Measurements from ENCODE around the gene MAEA. TPM values are rescaled to one million over a fixed set of nuclear protein-coding genes. Genes with fewer than 3 reads are reported as not detected.

Gene MAEA
- total RNA-seq, 1 donor from 2014 or later = 61.3 TPM

- peaks cover 23% of the 10 kb centered on the region for H3K4me1 Mint-ChIP-seq
- H3K27ac Mint-ChIP-seq = no peak overlapping the region
- intact Hi-C loops (cut with micrococcal nuclease) = no loop called here
- no peak for DNase-seq
- H3K4me3 Mint-ChIP-seq = no peak overlapping the region
- H3K9me3 Mint-ChIP-seq = no peaks in the 10 kb centered on the region
- H3K27me3 Mint-ChIP-seq = no peaks in the 10 kb centered on the region
- peaks cover 35% of the 10 kb centered on the region for H3K36me3 Mint-ChIP-seq (ENCODE audit: low read depth)
Observed at GRCh38 chr4:1342003-1342402, 52.3 kb downstream of the MAEA start.

- peaks cover 17% of the 10 kb centered on the region for H3K36me3 Mint-ChIP-seq (ENCODE audit: low read depth)
- H3K4me3 Mint-ChIP-seq = peak overlapping the region; percentile 98
- H3K27ac Mint-ChIP-seq = peak overlapping the region; percentile 55
- intact Hi-C loops (cut with micrococcal nuclease) = loop anchor here (5.0 kb wide), 4 partner anchors 37 to 1728 kb away; partner anchors contain the start of genes FGFRL1, HTT and HTT-AS
- peaks cover 24% of the 10 kb centered on the region for H3K4me1 Mint-ChIP-seq
- no peak for DNase-seq
- no peaks in the 10 kb centered on the region for H3K9me3 Mint-ChIP-seq
- H3K27me3 Mint-ChIP-seq = no peaks in the 10 kb centered on the region
Observed at GRCh38 chr4:1344696-1345095, 55.0 kb downstream of the MAEA start.

GRCh38 chr4:1345903-1346780 is 56.5 kb downstream of the MAEA start:
- intact Hi-C loops (cut with micrococcal nuclease) = loop anchor here (1.0 to 5.0 kb wide), 7 partner anchors 39 to 1726 kb away; partner anchors contain the start of genes CTBP1, FGFRL1, HTT and HTT-AS
- peaks cover 7% of the 10 kb centered on the region for H3K36me3 Mint-ChIP-seq (ENCODE audit: low read depth)
- no peaks in the 10 kb centered on the region for H3K27me3 Mint-ChIP-seq
- no peaks in the 10 kb centered on the region for H3K9me3 Mint-ChIP-seq
- H3K4me3 Mint-ChIP-seq = peak overlapping the region; percentile 98
- H3K27ac Mint-ChIP-seq = peak overlapping the region; percentile 91
- peak; percentile 87 for DNase-seq
- H3K4me1 Mint-ChIP-seq = peaks cover 32% of the 10 kb centered on the region

- intact Hi-C loops (cut with micrococcal nuclease) = loop anchor here (1.0 to 5.0 kb wide), 8 partner anchors 40 to 1725 kb away; partner anchors contain the start of genes CTBP1, FGFRL1, HTT and HTT-AS
- no peaks in the 10 kb centered on the region for H3K27me3 Mint-ChIP-seq
- H3K27ac Mint-ChIP-seq = peak within 1 kb of the TSS; percentile 94
- no peaks in the 10 kb centered on the region for H3K9me3 Mint-ChIP-seq
- peak; percentile 100 for DNase-seq
- H3K4me3 Mint-ChIP-seq = peak within 1 kb of the TSS; percentile 98
- H3K4me1 Mint-ChIP-seq = peaks cover 35% of the 10 kb centered on the region
- H3K36me3 Mint-ChIP-seq (ENCODE audit: low read depth) = peaks cover 10% of the 10 kb centered on the region
Observed at GRCh38 chr4:1346781-1347409, 57.2 kb downstream of the MAEA start, which contains the start of gene UVSSA. Gene UVSSA, plus strand, starts transcription at chr4:1347208. Its CDS starts 884 bp downstream, at chr4:1348092.

DNA sequence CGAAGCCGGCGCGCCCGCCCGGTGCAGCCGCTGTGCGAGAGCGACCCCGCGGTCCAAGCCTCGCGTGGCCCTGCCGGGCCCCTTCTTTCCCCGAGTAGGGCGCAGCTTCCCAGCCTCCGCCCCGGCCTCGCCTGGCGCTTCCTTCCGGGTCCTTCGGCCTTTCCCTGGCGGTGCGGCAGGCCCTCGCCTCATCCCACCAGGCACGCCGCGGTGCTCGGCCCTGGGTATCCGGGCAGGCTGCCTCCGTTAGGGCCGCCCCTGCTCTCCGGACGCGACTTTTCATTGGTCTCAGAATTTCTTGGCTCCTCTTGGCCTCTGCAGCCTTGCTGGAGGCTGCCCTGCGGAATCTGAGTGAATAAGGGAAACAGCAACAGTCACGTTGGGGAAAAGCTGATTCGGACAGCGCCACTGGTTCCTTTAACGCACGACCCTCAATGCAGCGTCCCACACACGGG is 57.7 kb downstream of the MAEA start:
- Mint-ChIP-seq H3K9me3 (no peaks in the 10 kb centered on the region), H3K27me3 (no peaks in the 10 kb centered on the region), H3K36me3 (ENCODE audit: low read depth) (peaks cover 13% of the 10 kb centered on the region), H3K4me1 (peaks cover 33% of the 10 kb centered on the region), H3K4me3 (peak overlapping the region; percentile 90), H3K27ac (peak overlapping the region; percentile 94)
- DNase-seq = peak; percentile 89
- intact Hi-C loops (cut with micrococcal nuclease) = loop anchor here (1.0 to 5.0 kb wide), 7 partner anchors 40 to 1725 kb away; partner anchors contain the start of genes FGFRL1, HTT, HTT-AS and MAEA

DNA sequence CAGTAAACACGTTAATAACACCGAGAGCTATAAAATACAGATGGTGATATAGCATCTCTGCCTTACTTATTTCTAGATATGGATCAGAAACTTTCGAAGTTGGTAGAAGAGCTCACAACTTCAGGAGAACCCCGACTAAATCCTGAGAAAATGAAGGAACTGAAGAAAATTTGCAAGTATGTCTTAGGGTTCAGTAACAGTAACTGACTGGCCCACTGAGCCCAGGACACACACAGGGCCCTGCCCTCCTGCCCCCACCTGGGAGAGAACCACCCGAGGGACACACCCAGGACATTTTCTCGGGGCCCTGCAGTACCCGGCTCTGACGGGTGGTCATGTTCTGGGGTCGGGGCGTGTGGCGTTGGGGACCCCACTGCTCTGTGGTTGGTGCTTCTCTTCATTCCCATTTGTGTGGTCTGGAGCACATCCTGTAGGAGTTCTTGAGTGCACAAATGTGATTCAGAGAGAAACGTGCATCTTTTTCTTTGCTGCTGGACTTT is 58.4 kb downstream of the MAEA start:
- no peaks in the 10 kb centered on the region for H3K27me3 Mint-ChIP-seq
- intact Hi-C loops (cut with micrococcal nuclease) = loop anchor here (5.0 kb wide), 4 partner anchors 41 to 1724 kb away; partner anchors contain the start of genes FGFRL1, HTT and HTT-AS
- peak overlapping the region; percentile 90 for H3K4me3 Mint-ChIP-seq
- peaks cover 33% of the 10 kb centered on the region for H3K4me1 Mint-ChIP-seq
- peak overlapping the region; percentile 94 for H3K27ac Mint-ChIP-seq
- DNase-seq = peak; percentile 62
- H3K36me3 Mint-ChIP-seq (ENCODE audit: low read depth) = peaks cover 13% of the 10 kb centered on the region
- H3K9me3 Mint-ChIP-seq = no peaks in the 10 kb centered on the region

- Mint-ChIP-seq H3K9me3 (no peaks in the 10 kb centered on the region), H3K4me3 (peak overlapping the region; percentile 90), H3K36me3 (ENCODE audit: low read depth) (peaks cover 13% of the 10 kb centered on the region), H3K27me3 (no peaks in the 10 kb centered on the region), H3K4me1 (peaks cover 33% of the 10 kb centered on the region), H3K27ac (no peak overlapping the region)
- intact Hi-C loops (cut with micrococcal nuclease) = loop anchor here (5.0 kb wide), 4 partner anchors 41 to 1724 kb away; partner anchors contain the start of genes FGFRL1, HTT and HTT-AS
- DNase-seq = no peak
Observed at GRCh38 chr4:1348746-1349145, 59.1 kb downstream of the MAEA start.

- Mint-ChIP-seq H3K4me1 (peaks cover 32% of the 10 kb centered on the region), H3K27ac (peak overlapping the region; percentile 34), H3K36me3 (ENCODE audit: low read depth) (peaks cover 13% of the 10 kb centered on the region), H3K27me3 (no peaks in the 10 kb centered on the region), H3K9me3 (no peaks in the 10 kb centered on the region), H3K4me3 (no peak overlapping the region)
- intact Hi-C loops (cut with micrococcal nuclease) = loop anchor here (5.0 kb wide), 4 partner anchors 42 to 1723 kb away; partner anchors contain the start of genes FGFRL1, HTT and HTT-AS
- no peak for DNase-seq
Observed at GRCh38 chr4:1349359-1350168, 59.9 kb downstream of the MAEA start.

GRCh38 chr4:1350169-1350520 is 60.5 kb downstream of the MAEA start:
- Mint-ChIP-seq H3K9me3 (no peaks in the 10 kb centered on the region), H3K4me1 (peaks cover 28% of the 10 kb centered on the region), H3K27me3 (no peaks in the 10 kb centered on the region), H3K36me3 (ENCODE audit: low read depth) (peaks cover 11% of the 10 kb centered on the region), H3K27ac (peak overlapping the region; percentile 34), H3K4me3 (no peak overlapping the region)
- DNase-seq = no peak
- intact Hi-C loops (cut with micrococcal nuclease) = no loop called here

DNA sequence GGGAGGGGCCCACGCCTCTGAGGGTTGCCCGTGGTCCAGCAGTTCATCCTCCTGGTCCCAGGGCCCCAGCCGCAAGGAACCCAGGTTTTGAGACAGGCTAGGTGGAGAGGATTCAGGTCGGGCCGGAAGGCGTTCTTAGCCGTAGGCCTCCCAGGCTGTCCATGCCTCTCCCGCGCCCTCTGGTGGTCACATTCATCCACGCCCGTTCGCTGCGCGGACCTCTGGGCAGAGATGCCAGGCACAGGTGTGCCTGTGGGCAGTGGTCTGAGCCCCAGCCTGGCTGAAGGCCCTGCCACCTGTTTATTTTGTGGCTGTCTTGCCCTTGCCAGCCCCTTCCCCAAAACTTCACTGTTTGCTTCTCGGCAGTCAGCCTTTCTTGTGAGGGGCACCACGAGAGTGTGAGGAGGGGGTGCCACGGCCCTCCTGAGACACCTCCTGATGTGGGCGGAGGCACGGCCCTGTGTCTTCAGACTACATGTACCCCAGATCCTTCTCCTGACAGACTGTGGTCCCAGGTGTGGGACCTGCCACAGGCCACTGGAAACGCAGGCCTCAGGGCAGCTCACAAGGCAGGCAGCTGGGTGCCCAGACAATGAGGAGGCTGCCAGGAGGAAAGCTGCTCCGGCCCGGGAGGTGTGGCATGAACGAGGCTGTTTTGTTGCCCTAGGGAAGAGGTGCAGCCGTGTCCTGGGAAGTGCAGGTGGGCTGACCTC is 62.3 kb downstream of the MAEA start:
- intact Hi-C loops (cut with micrococcal nuclease) = loop anchor here (1.0 kb wide), 2 partner anchors 185 to 222 kb away; no protein-coding TSS in a partner anchor
- DNase-seq = peak; percentile 97
- no peaks in the 10 kb centered on the region for H3K9me3 Mint-ChIP-seq
- peaks cover 11% of the 10 kb centered on the region for H3K36me3 Mint-ChIP-seq (ENCODE audit: low read depth)
- no peaks in the 10 kb centered on the region for H3K27me3 Mint-ChIP-seq
- H3K27ac Mint-ChIP-seq = peak overlapping the region; percentile 72
- peaks cover 22% of the 10 kb centered on the region for H3K4me1 Mint-ChIP-seq
- no peak overlapping the region for H3K4me3 Mint-ChIP-seq

DNA sequence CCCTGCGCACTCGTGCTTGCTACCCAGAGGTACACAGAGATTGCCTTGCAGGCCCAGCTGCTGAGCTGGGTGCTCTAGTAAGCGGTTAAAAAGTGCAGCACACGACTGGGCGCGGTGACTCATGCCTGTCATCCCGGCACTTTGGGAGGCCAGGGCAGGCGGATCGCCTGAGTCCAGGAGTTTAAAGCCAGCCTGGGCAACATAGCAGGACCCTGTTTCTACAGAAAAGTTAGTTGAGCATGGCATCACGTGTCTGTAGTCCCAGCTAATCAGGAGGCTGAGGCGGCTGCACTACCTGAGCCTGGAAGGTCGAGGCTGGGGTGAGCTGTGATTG is 62.8 kb downstream of the MAEA start:
- intact Hi-C loops (cut with micrococcal nuclease) = loop anchor here (1.0 kb wide), 1 partner anchor 222 kb away; no protein-coding TSS in a partner anchor
- no peaks in the 10 kb centered on the region for H3K27me3 Mint-ChIP-seq
- H3K9me3 Mint-ChIP-seq = no peaks in the 10 kb centered on the region
- no peak overlapping the region for H3K4me3 Mint-ChIP-seq
- no peak for DNase-seq
- H3K4me1 Mint-ChIP-seq = peaks cover 22% of the 10 kb centered on the region
- peaks cover 11% of the 10 kb centered on the region for H3K36me3 Mint-ChIP-seq (ENCODE audit: low read depth)
- no peak overlapping the region for H3K27ac Mint-ChIP-seq

DNA sequence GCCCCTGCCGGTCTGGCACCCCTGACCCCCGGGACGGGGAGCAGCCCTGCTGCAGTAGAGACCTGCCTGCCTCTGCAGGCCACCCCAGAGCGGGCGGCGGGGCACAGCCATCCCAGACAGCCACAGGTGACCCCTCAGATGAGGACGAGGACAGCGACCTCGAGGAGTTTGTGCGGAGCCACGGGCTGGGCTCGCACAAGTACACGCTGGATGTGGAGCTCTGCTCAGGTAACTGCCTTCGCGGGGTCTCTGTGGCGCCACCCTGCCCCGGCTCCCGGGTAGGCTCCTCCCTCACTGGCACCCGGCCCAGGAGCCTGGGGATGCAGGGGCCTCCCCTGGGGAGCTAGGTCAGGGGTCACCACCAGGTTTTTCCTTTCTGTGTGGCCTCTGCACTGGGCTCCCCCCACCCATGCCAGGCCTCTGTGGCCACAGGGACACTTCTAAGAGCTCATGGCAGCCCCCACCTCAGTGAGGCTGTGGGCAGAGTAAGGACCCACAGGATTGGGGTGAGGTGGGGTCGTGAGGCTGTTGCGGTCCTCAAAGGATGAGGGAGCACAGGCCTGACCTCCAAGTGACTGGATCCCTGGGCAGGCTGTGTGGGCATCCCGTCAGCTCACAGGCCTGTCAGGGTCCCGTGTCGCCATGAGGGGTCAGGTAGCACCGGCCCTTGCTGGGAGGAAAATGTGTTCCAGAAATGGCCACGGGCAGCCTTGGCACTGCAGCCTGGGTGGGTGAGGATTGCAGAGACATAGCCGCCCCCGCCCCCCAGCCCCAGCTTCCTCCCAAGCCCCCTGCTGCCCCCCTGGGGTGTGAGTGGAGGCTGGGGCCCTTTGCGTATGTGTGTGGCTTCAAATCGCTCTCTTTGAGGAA is 63.7 kb downstream of the MAEA start:
- intact Hi-C loops (cut with micrococcal nuclease) = no loop called here
- no peaks in the 10 kb centered on the region for H3K9me3 Mint-ChIP-seq

More for the DNA sequence above, 63.7 kb downstream of the MAEA start:
- no peak for DNase-seq
- no peaks in the 10 kb centered on the region for H3K27me3 Mint-ChIP-seq
- no peak overlapping the region for H3K4me3 Mint-ChIP-seq
- H3K27ac Mint-ChIP-seq = no peak overlapping the region
- peaks cover 11% of the 10 kb centered on the region for H3K36me3 Mint-ChIP-seq (ENCODE audit: low read depth)
- H3K4me1 Mint-ChIP-seq = peaks cover 19% of the 10 kb centered on the region

Data from activated CD4-positive, alpha-beta T cell treated with anti-CD3 and anti-CD28 coated beads, Interleukin-2, amount 10 ng/mL, durations not matched to agents 24 days and 14 days (primary cell).